Astrocyte (in vitro differentiated cells and primary cell): Measurements from ENCODE around the gene SNRPD2. TPM values are rescaled to one million over a fixed set of nuclear protein-coding genes. Genes with fewer than 3 reads are reported as not detected.

Experiments used
- DNase-seq: peaks from one replicate; pipeline ENCODE4 v3.0.0-alpha.2; 2010; ENCODE audit warnings: low read depth
- FAIRE-seq: peaks from 2 replicates; lab custom pipeline; 2011; peaks lifted over from hg19 to GRCh38; lab: Jason Lieb, UNC
- H2AFZ ChIP-seq: 2 replicates; pipeline ENCODE4 v1.6.0; 2012; ENCODE audit warnings: low read depth, low read length, inconsistent platforms
- H3K27ac ChIP-seq: 2 replicates; pipeline ENCODE4 v1.5.1; 2011; ENCODE audit warnings: low read depth, low read length, inconsistent platforms
- H3K27me3 ChIP-seq: 2 replicates; pipeline ENCODE4 v1.6.0; 2011; ENCODE audit warnings: low read length, inconsistent platforms; ENCODE audit not compliant: insufficient read depth
- H3K36me3 ChIP-seq: 2 replicates; pipeline ENCODE4 v1.5.1; 2011; ENCODE audit warnings: low read length, inconsistent platforms; ENCODE audit not compliant: insufficient read depth
- H3K4me1 ChIP-seq: 2 replicates; pipeline ENCODE4 v1.5.1; 2011; ENCODE audit warnings: low read length, inconsistent platforms; ENCODE audit not compliant: insufficient read depth
- H3K4me2 ChIP-seq: 2 replicates; pipeline ENCODE4 v1.6.0; 2012; ENCODE audit warnings: low read length, inconsistent platforms
- H3K4me3 ChIP-seq: 2 replicates; pipeline ENCODE4 v1.5.1; 2011; ENCODE audit warnings: low read depth, mild to moderate bottlenecking, low read length, inconsistent platforms; ENCODE audit not compliant: insufficient read depth
- H3K79me2 ChIP-seq: 2 replicates; pipeline ENCODE4 v1.6.0; 2012; ENCODE audit warnings: mild to moderate bottlenecking, low read length, inconsistent platforms; ENCODE audit not compliant: insufficient read depth
- H3K9ac ChIP-seq: 2 replicates; pipeline ENCODE4 v1.6.0; 2012; ENCODE audit warnings: mild to moderate bottlenecking, low read length, inconsistent platforms
- H3K9me3 ChIP-seq: 2 replicates; pipeline ENCODE4 v1.5.1; 2012; ENCODE audit warnings: low read depth, mild to moderate bottlenecking, low read length, inconsistent platforms; ENCODE audit not compliant: insufficient read depth
- H4K20me1 ChIP-seq: 2 replicates; pipeline ENCODE4 v1.6.0; 2012; ENCODE audit warnings: low read length, inconsistent platforms; ENCODE audit not compliant: insufficient read depth
- H3K27ac Mint-ChIP-seq: one replicate; pipeline ENCODE4 v1.8.0; 2021; ENCODE audit warnings: mild to moderate bottlenecking, mixed read lengths; ENCODE audit not compliant: unreplicated experiment
- H3K27me3 Mint-ChIP-seq: one replicate; pipeline ENCODE4 v1.8.0; 2021; ENCODE audit warnings: low read depth, mixed read lengths; ENCODE audit not compliant: unreplicated experiment
- H3K36me3 Mint-ChIP-seq: one replicate; pipeline ENCODE4 v1.8.0; 2021; ENCODE audit warnings: low read depth, mixed read lengths; ENCODE audit not compliant: unreplicated experiment
- H3K4me1 Mint-ChIP-seq: one replicate; pipeline ENCODE4 v1.8.0; 2021; ENCODE audit warnings: low read depth, mixed read lengths; ENCODE audit not compliant: unreplicated experiment
- H3K4me3 Mint-ChIP-seq: one replicate; pipeline ENCODE4 v1.8.0; 2021; ENCODE audit warnings: mild to moderate bottlenecking, moderate library complexity, mixed read lengths; ENCODE audit not compliant: unreplicated experiment
- H3K9me3 Mint-ChIP-seq: one replicate; pipeline ENCODE4 v1.8.0; 2021; ENCODE audit warnings: mild to moderate bottlenecking, mixed read lengths; ENCODE audit not compliant: unreplicated experiment
- EZH2 ChIP-seq: IDR thresholded peaks from 2 replicates; pipeline ENCODE4 v1.6.1; 2012; ENCODE audit warnings: mild to moderate bottlenecking, low read length, inconsistent platforms; ENCODE audit not compliant: insufficient read depth
- total RNA-seq: library from RNA; stranded (reverse); gene quantifications from 2 replicates; pipeline ENCODE4 v1.2.1, GENCODE V29; 2021
- TF ChIP-seq, protein P1 (sequence below): IDR thresholded peaks from 2 replicates; pipeline ENCODE4 v1.5.1; 2011; ENCODE audit warnings: low read depth, mild to moderate bottlenecking, inconsistent platforms, low read length, moderate library complexity; ENCODE audit not compliant: insufficient read depth

The SNRPD2 gene
- total RNA-seq, 1 donor from 2014 or later = 459 TPM

GRCh38 chr19:45646345-45646698 lies 45.4 kb downstream of the SNRPD2 start:
- Histone ChIP-seq H3K79me2 (no peaks in the 10 kb centered on the region), H3K9me3 (no peaks in the 10 kb centered on the region), H3K9ac (peak overlapping the region; percentile 15), H3K36me3 (no peaks in the 10 kb centered on the region), H3K4me1 (peaks cover 24% of the 10 kb centered on the region), H3K27me3 (no peaks in the 10 kb centered on the region), H3K4me2 (peak overlapping the region; percentile 89), H2AFZ (peak overlapping the region; percentile 57), H3K4me3 (peak overlapping the region; percentile 54), H4K20me1 (no peaks in the 10 kb centered on the region), H3K27ac (peak overlapping the region; percentile 0)
- DNase-seq (no peak), FAIRE-seq (no peak)
- TF ChIP-seq, protein P1, sequence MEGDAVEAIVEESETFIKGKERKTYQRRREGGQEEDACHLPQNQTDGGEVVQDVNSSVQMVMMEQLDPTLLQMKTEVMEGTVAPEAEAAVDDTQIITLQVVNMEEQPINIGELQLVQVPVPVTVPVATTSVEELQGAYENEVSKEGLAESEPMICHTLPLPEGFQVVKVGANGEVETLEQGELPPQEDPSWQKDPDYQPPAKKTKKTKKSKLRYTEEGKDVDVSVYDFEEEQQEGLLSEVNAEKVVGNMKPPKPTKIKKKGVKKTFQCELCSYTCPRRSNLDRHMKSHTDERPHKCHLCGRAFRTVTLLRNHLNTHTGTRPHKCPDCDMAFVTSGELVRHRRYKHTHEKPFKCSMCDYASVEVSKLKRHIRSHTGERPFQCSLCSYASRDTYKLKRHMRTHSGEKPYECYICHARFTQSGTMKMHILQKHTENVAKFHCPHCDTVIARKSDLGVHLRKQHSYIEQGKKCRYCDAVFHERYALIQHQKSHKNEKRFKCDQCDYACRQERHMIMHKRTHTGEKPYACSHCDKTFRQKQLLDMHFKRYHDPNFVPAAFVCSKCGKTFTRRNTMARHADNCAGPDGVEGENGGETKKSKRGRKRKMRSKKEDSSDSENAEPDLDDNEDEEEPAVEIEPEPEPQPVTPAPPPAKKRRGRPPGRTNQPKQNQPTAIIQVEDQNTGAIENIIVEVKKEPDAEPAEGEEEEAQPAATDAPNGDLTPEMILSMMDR = no peak
- no peak for TF ChIP-seq EZH2
- Mint-ChIP-seq H3K9me3 (peaks cover 4% of the 10 kb centered on the region), H3K27me3 (no peaks in the 10 kb centered on the region), H3K4me1 (peaks cover 6% of the 10 kb centered on the region), H3K27ac (peak overlapping the region; percentile 83), H3K4me3 (no peak overlapping the region), H3K36me3 (peaks cover under 1% of the 10 kb centered on the region)

- H3K36me3 Mint-ChIP-seq = peaks cover 4% of the 10 kb centered on the region
- H3K27ac Mint-ChIP-seq = peak overlapping the region; percentile 83
- H3K27me3 Mint-ChIP-seq = no peaks in the 10 kb centered on the region
- H3K79me2 ChIP-seq = no peaks in the 10 kb centered on the region
- no peaks in the 10 kb centered on the region for H3K9me3 ChIP-seq
- peak overlapping the region; percentile 27 for H3K27ac ChIP-seq
- H3K27me3 ChIP-seq = no peaks in the 10 kb centered on the region
- peak overlapping the region; percentile 69 for H3K4me3 Mint-ChIP-seq
- DNase-seq = peak; percentile 72
- H2AFZ ChIP-seq = peak overlapping the region; percentile 57
- H3K9me3 Mint-ChIP-seq = peaks cover 4% of the 10 kb centered on the region
- no peaks in the 10 kb centered on the region for H4K20me1 ChIP-seq
- H3K36me3 ChIP-seq = no peaks in the 10 kb centered on the region
- H3K4me1 ChIP-seq = peaks cover 29% of the 10 kb centered on the region
- no peak for TF ChIP-seq EZH2
- TF ChIP-seq, protein P1 = no peak
- peaks cover 11% of the 10 kb centered on the region for H3K4me1 Mint-ChIP-seq
- peak overlapping the region; percentile 54 for H3K4me3 ChIP-seq
- peak overlapping the region; percentile 15 for H3K9ac ChIP-seq
- no peak for FAIRE-seq
- peak overlapping the region; percentile 89 for H3K4me2 ChIP-seq
Observed at GRCh38 chr19:45645631-45646344, 46.0 kb downstream of the SNRPD2 start.

GRCh38 chr19:45645068-45645630 lies 46.6 kb downstream of the SNRPD2 start:
- peaks cover 12% of the 10 kb centered on the region for H3K4me1 Mint-ChIP-seq
- FAIRE-seq (no peak), DNase-seq (no peak)
- no peaks in the 10 kb centered on the region for H4K20me1 ChIP-seq
- peak overlapping the region; percentile 15 for H3K9ac ChIP-seq
- H3K27me3 ChIP-seq = no peaks in the 10 kb centered on the region
- no peaks in the 10 kb centered on the region for H3K9me3 ChIP-seq
- H3K27ac Mint-ChIP-seq = no peak overlapping the region
- H3K4me2 ChIP-seq = peak overlapping the region; percentile 89
- H3K4me3 ChIP-seq = peak overlapping the region; percentile 54
- H3K79me2 ChIP-seq = no peaks in the 10 kb centered on the region
- H3K27me3 Mint-ChIP-seq = no peaks in the 10 kb centered on the region
- H2AFZ ChIP-seq = peak overlapping the region; percentile 57
- no peaks in the 10 kb centered on the region for H3K36me3 ChIP-seq
- peaks cover 4% of the 10 kb centered on the region for H3K36me3 Mint-ChIP-seq
- H3K9me3 Mint-ChIP-seq = peaks cover 2% of the 10 kb centered on the region
- peaks cover 31% of the 10 kb centered on the region for H3K4me1 ChIP-seq
- TF ChIP-seq EZH2 = no peak
- TF ChIP-seq, protein P1 = no peak
- peak overlapping the region; percentile 69 for H3K4me3 Mint-ChIP-seq
- H3K27ac ChIP-seq = peak overlapping the region; percentile 27
